K562 (cell line): Measurements from ENCODE around the gene RPN1. TPM values are rescaled to one million over a fixed set of nuclear protein-coding genes. Genes with fewer than 3 reads are reported as not detected.

Experiments used
- ATAC-seq: fragments of 200-7000 bp; cut with Tn5 transposase; 3 replicates; pipeline ENCODE4 v1.9.1; 2020; ENCODE audit warnings: moderate library complexity
- BruUV-seq: library from RNA; stranded (reverse); fragments of 400-500 nt; replicated peaks from 2 replicates; lab custom pipeline; 2021; lab: Mats Ljungman, UMichigan
- CTCF ChIA-PET: fragments of 300-600 bp; formaldehyde crosslinking; extraction: SDS; loops from one replicate; lab custom pipeline; 2021; ENCODE audit warnings: low intra/inter-chr PET ratio; lab: Yijun Ruan, JAX
- POLR2A ChIA-PET: fragments of 300-600, 350-650 bp; sonication (Branson Sonifier 250); formaldehyde crosslinking; extraction: SDS; loops from one replicate; lab custom pipeline; 2021; ENCODE audit warnings: antibody characterized with exemption, inconsistent platforms; lab: Yijun Ruan, JAX
- DNase-seq, 4 experiments: peaks; one replicate each; pipeline versions ENCODE4 v3.0.0 to v3.0.0-alpha.2; 2011 to 2018; ENCODE audit warnings: low spot score in 3 of 4, mixed read lengths in 3 of 4; ENCODE audit errors: extremely low read depth in 1 of 4
- FAIRE-seq: peaks from 2 replicates; lab custom pipeline; 2011; peaks lifted over from hg19 to GRCh38; lab: Jason Lieb, UNC
- H2AFZ ChIP-seq: 2 replicates; pipeline ENCODE4 v1.6.0; 2011; ENCODE audit warnings: low read depth, low read length, control low read depth, inconsistent platforms
- H3K27ac ChIP-seq: fragments of 200-600 bp; 3 replicates; pipeline ENCODE4 v1.8.0; 2011; ENCODE audit warnings: low read depth, mild to moderate bottlenecking, control low read depth, inconsistent platforms, low read length, moderate library complexity, mixed read lengths; ENCODE audit errors: extremely low read depth
- H3K27me3 ChIP-seq, 2 experiments: fragments of 300-600 bp in 1 of 2; 2 replicates in 1 of 2; 3 replicates in 1 of 2; pipeline versions ENCODE4 v1.6.0 to v1.8.0; 2011; ENCODE audit warnings: inconsistent platforms in 2 of 2, low read length in 2 of 2, mild to moderate bottlenecking in 1 of 2, mixed read lengths in 1 of 2, moderate library complexity in 1 of 2; ENCODE audit not compliant: control insufficient read depth in 2 of 2, insufficient read depth in 2 of 2
- H3K36me3 ChIP-seq: fragments of 300-600 bp; 3 replicates; pipeline ENCODE4 v1.8.0; 2011; ENCODE audit warnings: mild to moderate bottlenecking, low read length, inconsistent platforms; ENCODE audit not compliant: control insufficient read depth, insufficient read depth
- H3K4me1 ChIP-seq, 2 experiments: fragments of 200-600 bp in 1 of 2; replicated peaks in 1 of 2; 2 replicates in 1 of 2; 3 replicates in 1 of 2; pipeline versions ENCODE4 v1.5.1 to v1.8.0; 2011; ENCODE audit warnings: inconsistent platforms in 2 of 2, low read length in 2 of 2, mild to moderate bottlenecking in 1 of 2, mixed read lengths in 1 of 2, moderate library complexity in 1 of 2; ENCODE audit not compliant: control insufficient read depth in 2 of 2, insufficient read depth in 2 of 2
- H3K4me2 ChIP-seq: 2 replicates; pipeline ENCODE4 v1.6.1; 2011; ENCODE audit warnings: low read length, control low read depth, inconsistent platforms, mixed read lengths; ENCODE audit not compliant: insufficient read depth
- H3K4me3 ChIP-seq: fragments of 200-600 bp; sonication (generic), shearing (Covaris generic); 2 replicates; pipeline ENCODE4 v1.5.1; 2016; ENCODE audit warnings: control low read depth, inconsistent platforms
- H3K79me2 ChIP-seq: fragments of 200-600 bp; 3 replicates; pipeline ENCODE4 v1.8.0; 2011; ENCODE audit warnings: low read length, inconsistent platforms; ENCODE audit not compliant: control insufficient read depth, insufficient read depth
- H3K9ac ChIP-seq, 2 experiments: 2 replicates each; pipeline versions ENCODE4 v1.6.0 to v1.6.1; 2011; ENCODE audit warnings: low read depth in 2 of 2, low read length in 2 of 2, control low read depth in 1 of 2, inconsistent platforms in 1 of 2, mild to moderate bottlenecking in 1 of 2, mixed read lengths in 1 of 2; ENCODE audit not compliant: insufficient read depth in 1 of 2
- H3K9me1 ChIP-seq: one replicate; pipeline ENCODE4 v1.6.0; 2011; ENCODE audit warnings: inconsistent platforms, mild to moderate bottlenecking, low read length, moderate library complexity; ENCODE audit not compliant: control insufficient read depth, insufficient read depth
- H3K9me3 ChIP-seq: replicated peaks from 2 replicates; pipeline ENCODE4 v1.5.1; 2011; ENCODE audit warnings: low read depth, low read length, inconsistent platforms; ENCODE audit not compliant: control insufficient read depth, insufficient read depth
- H4K20me1 ChIP-seq: replicated peaks from 2 replicates; pipeline ENCODE4 v1.6.1; 2011; ENCODE audit warnings: low read length, inconsistent platforms, mixed read lengths; ENCODE audit not compliant: control insufficient read depth, insufficient read depth
- EHMT2 ChIP-seq: fragments of 450-650 bp; IDR thresholded peaks from 2 replicates; pipeline ENCODE4 v1.6.1; 2018; ENCODE audit warnings: antibody characterized with exemption
- MAFF ChIP-seq: IDR thresholded peaks from 2 replicates; pipeline ENCODE4 v1.6.1; 2012; ENCODE audit warnings: low read length, improper control_type of control experiment
- STAG1 ChIP-seq: sonication (generic); formaldehyde crosslinking; IDR thresholded peaks from 2 replicates; pipeline ENCODE4 v1.5.0; 2020; ENCODE audit warnings: missing genetic modification reagents, borderline replicate concordance
- TAF1 ChIP-seq: IDR thresholded peaks from 2 replicates; pipeline ENCODE4 v1.6.1; 2011; ENCODE audit warnings: mild to moderate bottlenecking, low read length, moderate library complexity; ENCODE audit not compliant: insufficient read depth, control insufficient read depth, severe bottlenecking; ENCODE audit errors: extremely low read depth
- ZBTB17 ChIP-seq: fragments of 450-650 bp; formaldehyde crosslinking; IDR thresholded peaks from 2 replicates; pipeline ENCODE4 v1.4.0; 2020; ENCODE audit warnings: mild to moderate bottlenecking
- ZNF232 ChIP-seq: sonication (generic); formaldehyde crosslinking; IDR thresholded peaks from 2 replicates; pipeline ENCODE4 v1.8.0; 2022; ENCODE audit warnings: mild to moderate bottlenecking, missing genetic modification reagents
- WGBS: fragments of 100-300 bp; shearing (Covaris generic); methylation state at CpG from one replicate; pipeline ENCODE4 v1.1.6; 2016; ENCODE audit warnings: low coverage, mixed read lengths; ENCODE audit not compliant: insufficient coverage; ENCODE audit errors: missing lambda C conversion rate; 5-methylcytosine and 5-hydroxymethylcytosine counted together
- in situ Hi-C: fragments of 300-500 bp; cut with MboI; formaldehyde crosslinking; loops from 4 replicates; pipeline ENCODE4 v1.15.0; 2018; ENCODE audit warnings: inconsistent platforms, mixed read lengths
- intact Hi-C: fragments of 100-400 bp; cut with micrococcal nuclease; formaldehyde crosslinking; loops from 2 replicates; pipeline ENCODE4 v1.14.2; 2022
- polyA plus RNA-seq, 8 experiments: library from polyadenylated mRNA; depleted of rRNA in 4 of 8; stranded (reverse) in 5 of 8; unstranded in 3 of 8; fragments of >200 nt; fragmentation: Nextera tagmentation in 2 of 8; fragmentation: Illumina TruSeq in 1 of 8; extraction: Ambion mirVana in 2 of 8; extraction: Trizol in 1 of 8; gene quantifications; 2 replicates each; pipeline versions ENCODE4 v1.2.1 to v1.2.3, GENCODE V29; 2011 to 2014; ENCODE audit warnings: inconsistent platforms in 1 of 8, missing spikeins in 1 of 8
- total RNA-seq, 7 experiments: library from RNA; depleted of rRNA in 6 of 7; stranded (reverse); fragments of >200 nt in 6 of 7; fragmentation: Illumina TruSeq in 2 of 7; extraction: Trizol in 2 of 7; gene quantifications; 2 replicates each; pipeline versions ENCODE4 v1.2.1 to v1.2.3, GENCODE V29; 2011 to 2021; ENCODE audit warnings: low replicate concordance in 1 of 7
- TF ChIP-seq, protein P1 (sequence below): fragments of 200-800 bp; sonication (Bioruptor generic); IDR thresholded peaks from 2 replicates; pipeline ENCODE4 v1.6.1; 2016; ENCODE audit warnings: missing genetic modification characterization, missing compliant biosample characterization
- TF ChIP-seq, protein P2 (sequence below): fragments of 200-800 bp; sonication (Bioruptor generic); IDR thresholded peaks from 2 replicates; pipeline ENCODE4 v1.6.1; 2017; ENCODE audit warnings: missing genetic modification characterization, missing compliant biosample characterization
- TF ChIP-seq, protein P3 (sequence below): fragments of 450-650 bp; IDR thresholded peaks from 2 replicates; pipeline ENCODE4 v1.6.1; 2016; ENCODE audit warnings: mild to moderate bottlenecking
- TF ChIP-seq, protein P4 (sequence below): sonication (generic); formaldehyde crosslinking; IDR thresholded peaks from 2 replicates; pipeline ENCODE4 v1.8.1; 2023; ENCODE audit warnings: mild to moderate bottlenecking, missing genetic modification reagents

RPN1 gene
- total and polyA plus RNA-seq, 9 of the 15 experiments (the other 6 are each of a cell fraction or from before 2014, with no cell fraction given) = 39.5 to 300 (median 148) TPM

DNA sequence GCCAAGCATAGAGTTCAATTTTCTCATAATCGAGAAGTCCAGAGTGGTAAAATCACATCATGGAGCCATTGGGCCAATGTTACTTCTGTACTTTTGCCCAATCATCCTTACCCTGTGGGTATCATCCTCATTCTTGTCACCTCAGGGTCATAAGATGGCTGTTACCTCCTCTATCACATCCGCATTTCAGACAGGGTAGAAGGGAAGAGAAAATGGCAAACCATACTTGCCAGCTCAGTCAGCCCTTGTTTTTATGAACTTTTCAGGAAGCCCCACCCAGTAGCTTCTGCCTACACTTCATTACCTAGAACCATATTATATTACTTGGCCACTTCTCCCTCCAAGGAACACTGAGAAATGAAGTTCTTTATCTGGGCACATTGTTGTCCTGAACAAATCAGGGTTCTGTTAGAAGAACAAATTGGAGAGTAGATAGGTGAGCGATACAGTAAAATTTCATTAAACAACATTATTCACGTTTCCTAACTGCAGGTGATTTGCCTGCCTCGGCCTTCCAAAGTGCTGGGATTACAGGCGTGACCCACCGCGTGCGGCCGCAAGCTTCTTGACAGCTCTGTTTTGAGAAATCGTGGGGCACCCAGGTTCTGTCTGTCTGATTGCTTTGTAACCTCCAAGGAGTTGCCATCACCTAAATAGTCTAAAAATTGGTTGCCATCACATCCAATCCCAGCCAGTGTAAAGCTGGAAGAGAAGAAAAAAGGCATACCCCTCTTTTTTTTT is 34.5 kb upstream of the RPN1 start:
- Histone ChIP-seq H3K4me3 (no peak overlapping the region), H3K9me1 (no peaks in the 10 kb centered on the region), H4K20me1 (no peaks in the 10 kb centered on the region), H3K79me2 (peaks cover 4% of the 10 kb centered on the region; the same call in 1 of the 3 replicates), H3K27me3 (no peaks in the 10 kb centered on the region), H3K9ac (no peak overlapping the region), H2AFZ (no peak overlapping the region), H3K36me3 (no peaks in the 10 kb centered on the region), H3K4me2 (no peak overlapping the region), H3K27ac (no peak overlapping the region), H3K4me1 (peaks cover 3 to 6% of the 10 kb centered on the region in 2 experiments; a peak in 4 of 5 replicates), H3K9me3 (no peaks in the 10 kb centered on the region)
- WGBS = 73% methylated on average over 5 of the region's 11 CpGs
- FAIRE-seq = no peak
- no TSS peak for BruUV-seq
- ChIA-PET POLR2A (no interaction called here), CTCF (no interaction called here)
- intact Hi-C loops (loop anchor here (5.0 kb wide), 1 partner anchor 162 kb away; no protein-coding TSS in a partner anchor), in situ Hi-C loops (no loop called here)
- no peak for DNase-seq
- ATAC-seq = no peak
- TF ChIP-seq EHMT2 (no peak), TAF1 (no peak), STAG1 (CRISPR knock-in tag) (no peak), ZBTB17 (CRISPR knock-in tag) (no peak), MAFF (no peak), ZNF232 (CRISPR knock-in tag) (no peak)
- TF ChIP-seq, protein P1, sequence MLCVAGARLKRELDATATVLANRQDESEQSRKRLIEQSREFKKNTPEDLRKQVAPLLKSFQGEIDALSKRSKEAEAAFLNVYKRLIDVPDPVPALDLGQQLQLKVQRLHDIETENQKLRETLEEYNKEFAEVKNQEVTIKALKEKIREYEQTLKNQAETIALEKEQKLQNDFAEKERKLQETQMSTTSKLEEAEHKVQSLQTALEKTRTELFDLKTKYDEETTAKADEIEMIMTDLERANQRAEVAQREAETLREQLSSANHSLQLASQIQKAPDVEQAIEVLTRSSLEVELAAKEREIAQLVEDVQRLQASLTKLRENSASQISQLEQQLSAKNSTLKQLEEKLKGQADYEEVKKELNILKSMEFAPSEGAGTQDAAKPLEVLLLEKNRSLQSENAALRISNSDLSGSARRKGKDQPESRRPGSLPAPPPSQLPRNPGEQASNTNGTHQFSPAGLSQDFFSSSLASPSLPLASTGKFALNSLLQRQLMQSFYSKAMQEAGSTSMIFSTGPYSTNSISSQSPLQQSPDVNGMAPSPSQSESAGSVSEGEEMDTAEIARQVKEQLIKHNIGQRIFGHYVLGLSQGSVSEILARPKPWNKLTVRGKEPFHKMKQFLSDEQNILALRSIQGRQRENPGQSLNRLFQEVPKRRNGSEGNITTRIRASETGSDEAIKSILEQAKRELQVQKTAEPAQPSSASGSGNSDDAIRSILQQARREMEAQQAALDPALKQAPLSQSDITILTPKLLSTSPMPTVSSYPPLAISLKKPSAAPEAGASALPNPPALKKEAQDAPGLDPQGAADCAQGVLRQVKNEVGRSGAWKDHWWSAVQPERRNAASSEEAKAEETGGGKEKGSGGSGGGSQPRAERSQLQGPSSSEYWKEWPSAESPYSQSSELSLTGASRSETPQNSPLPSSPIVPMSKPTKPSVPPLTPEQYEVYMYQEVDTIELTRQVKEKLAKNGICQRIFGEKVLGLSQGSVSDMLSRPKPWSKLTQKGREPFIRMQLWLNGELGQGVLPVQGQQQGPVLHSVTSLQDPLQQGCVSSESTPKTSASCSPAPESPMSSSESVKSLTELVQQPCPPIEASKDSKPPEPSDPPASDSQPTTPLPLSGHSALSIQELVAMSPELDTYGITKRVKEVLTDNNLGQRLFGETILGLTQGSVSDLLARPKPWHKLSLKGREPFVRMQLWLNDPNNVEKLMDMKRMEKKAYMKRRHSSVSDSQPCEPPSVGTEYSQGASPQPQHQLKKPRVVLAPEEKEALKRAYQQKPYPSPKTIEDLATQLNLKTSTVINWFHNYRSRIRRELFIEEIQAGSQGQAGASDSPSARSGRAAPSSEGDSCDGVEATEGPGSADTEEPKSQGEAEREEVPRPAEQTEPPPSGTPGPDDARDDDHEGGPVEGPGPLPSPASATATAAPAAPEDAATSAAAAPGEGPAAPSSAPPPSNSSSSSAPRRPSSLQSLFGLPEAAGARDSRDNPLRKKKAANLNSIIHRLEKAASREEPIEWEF = no peak
- TF ChIP-seq, protein P2, sequence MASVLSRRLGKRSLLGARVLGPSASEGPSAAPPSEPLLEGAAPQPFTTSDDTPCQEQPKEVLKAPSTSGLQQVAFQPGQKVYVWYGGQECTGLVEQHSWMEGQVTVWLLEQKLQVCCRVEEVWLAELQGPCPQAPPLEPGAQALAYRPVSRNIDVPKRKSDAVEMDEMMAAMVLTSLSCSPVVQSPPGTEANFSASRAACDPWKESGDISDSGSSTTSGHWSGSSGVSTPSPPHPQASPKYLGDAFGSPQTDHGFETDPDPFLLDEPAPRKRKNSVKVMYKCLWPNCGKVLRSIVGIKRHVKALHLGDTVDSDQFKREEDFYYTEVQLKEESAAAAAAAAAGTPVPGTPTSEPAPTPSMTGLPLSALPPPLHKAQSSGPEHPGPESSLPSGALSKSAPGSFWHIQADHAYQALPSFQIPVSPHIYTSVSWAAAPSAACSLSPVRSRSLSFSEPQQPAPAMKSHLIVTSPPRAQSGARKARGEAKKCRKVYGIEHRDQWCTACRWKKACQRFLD (CRISPR knock-in tag) = no peak
- TF ChIP-seq, protein P3, sequence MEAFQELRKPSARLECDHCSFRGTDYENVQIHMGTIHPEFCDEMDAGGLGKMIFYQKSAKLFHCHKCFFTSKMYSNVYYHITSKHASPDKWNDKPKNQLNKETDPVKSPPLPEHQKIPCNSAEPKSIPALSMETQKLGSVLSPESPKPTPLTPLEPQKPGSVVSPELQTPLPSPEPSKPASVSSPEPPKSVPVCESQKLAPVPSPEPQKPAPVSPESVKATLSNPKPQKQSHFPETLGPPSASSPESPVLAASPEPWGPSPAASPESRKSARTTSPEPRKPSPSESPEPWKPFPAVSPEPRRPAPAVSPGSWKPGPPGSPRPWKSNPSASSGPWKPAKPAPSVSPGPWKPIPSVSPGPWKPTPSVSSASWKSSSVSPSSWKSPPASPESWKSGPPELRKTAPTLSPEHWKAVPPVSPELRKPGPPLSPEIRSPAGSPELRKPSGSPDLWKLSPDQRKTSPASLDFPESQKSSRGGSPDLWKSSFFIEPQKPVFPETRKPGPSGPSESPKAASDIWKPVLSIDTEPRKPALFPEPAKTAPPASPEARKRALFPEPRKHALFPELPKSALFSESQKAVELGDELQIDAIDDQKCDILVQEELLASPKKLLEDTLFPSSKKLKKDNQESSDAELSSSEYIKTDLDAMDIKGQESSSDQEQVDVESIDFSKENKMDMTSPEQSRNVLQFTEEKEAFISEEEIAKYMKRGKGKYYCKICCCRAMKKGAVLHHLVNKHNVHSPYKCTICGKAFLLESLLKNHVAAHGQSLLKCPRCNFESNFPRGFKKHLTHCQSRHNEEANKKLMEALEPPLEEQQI = no peak
- TF ChIP-seq, protein P4, sequence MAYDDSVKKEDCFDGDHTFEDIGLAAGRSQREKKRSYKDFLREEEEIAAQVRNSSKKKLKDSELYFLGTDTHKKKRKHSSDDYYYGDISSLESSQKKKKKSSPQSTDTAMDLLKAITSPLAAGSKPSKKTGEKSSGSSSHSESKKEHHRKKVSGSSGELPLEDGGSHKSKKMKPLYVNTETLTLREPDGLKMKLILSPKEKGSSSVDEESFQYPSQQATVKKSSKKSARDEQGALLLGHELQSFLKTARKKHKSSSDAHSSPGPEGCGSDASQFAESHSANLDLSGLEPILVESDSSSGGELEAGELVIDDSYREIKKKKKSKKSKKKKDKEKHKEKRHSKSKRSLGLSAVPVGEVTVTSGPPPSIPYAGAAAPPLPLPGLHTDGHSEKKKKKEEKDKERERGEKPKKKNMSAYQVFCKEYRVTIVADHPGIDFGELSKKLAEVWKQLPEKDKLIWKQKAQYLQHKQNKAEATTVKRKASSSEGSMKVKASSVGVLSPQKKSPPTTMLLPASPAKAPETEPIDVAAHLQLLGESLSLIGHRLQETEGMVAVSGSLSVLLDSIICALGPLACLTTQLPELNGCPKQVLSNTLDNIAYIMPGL (CRISPR knock-in tag) = no peak
